ENCODE data around the gene MGMT. TPM values are rescaled to one million over a fixed set of nuclear protein-coding genes. Genes with fewer than 3 reads are reported as not detected.

MGMT gene
- total and polyA plus RNA-seq, 5 donors from 2014 or later, result 18.7 to 48.0 (median 35.2) TPM

DNA sequence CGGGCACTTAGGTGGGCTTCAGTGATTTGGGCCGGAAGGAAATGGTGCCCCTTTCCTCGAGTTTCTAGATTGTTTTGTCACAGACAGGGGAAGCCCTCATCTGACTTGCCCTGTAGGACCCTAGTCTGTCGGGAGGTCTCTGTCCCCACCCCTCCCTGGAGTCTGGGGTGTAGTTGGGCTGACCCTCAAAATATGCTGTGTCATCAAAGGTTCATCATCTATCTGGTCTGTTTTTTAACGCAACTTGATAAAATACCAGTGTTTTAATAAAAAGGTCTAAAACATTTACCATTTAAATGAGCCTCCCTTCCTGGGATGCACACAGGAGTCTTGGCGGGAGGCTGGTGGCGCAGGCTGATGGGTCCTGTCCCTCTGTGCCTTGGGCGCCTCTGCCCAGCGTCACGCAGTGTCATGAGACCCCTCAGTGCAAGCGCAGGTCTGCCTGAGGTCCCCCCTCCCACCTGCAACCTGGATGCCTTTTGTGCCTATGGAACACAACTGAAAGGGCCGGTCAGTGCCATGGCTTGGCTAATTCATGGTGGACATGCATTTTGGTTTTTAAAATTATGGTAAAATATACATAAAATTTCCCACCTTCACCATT, 146.4 kb downstream of the MGMT start:
- Histone ChIP-seq H3K4me1 (ENCODE audit: control insufficient read depth, insufficient read depth, low read length, poor library complexity, severe bottlenecking) (no peaks in the 10 kb centered on the region), H3K27ac (ENCODE audit: insufficient read depth, low read length, poor library complexity, severe bottlenecking) (no peak overlapping the region), H3K9me3 (ENCODE audit: control insufficient read depth in 2 of 2, low read length in 2 of 2) (no peaks in the 10 kb centered on the region), H3K27me3 (ENCODE audit: control insufficient read depth, insufficient read depth, low read length) (no peaks in the 10 kb centered on the region), H3K4me3 (ENCODE audit: low read depth, low read length) (no peak overlapping the region), H3K36me3 (ENCODE audit: control insufficient read depth, insufficient read depth, low read length) (peaks cover 3% of the 10 kb centered on the region)
- H3K4me3 Mint-ChIP-seq, result no peak overlapping the region
- H3K4me1 Mint-ChIP-seq, result peaks cover 0 to 15% (median 5%) of the 10 kb centered on the region in 4 donors
- no peaks in the 10 kb centered on the region for H3K27me3 Mint-ChIP-seq
- no peak for DNase-seq
- peaks cover 25% of the 10 kb centered on the region for H3K36me3 Mint-ChIP-seq
- H3K27ac Mint-ChIP-seq, result peak overlapping the region in 1 of 3 donors; percentile 32
- peaks cover 0 to 3% (median 0%) of the 10 kb centered on the region in 7 donors for H3K9me3 Mint-ChIP-seq
- no peak for ATAC-seq (ENCODE audit: low read depth in 2 of 2)

- no peaks in the 10 kb centered on the region for H3K27me3 ChIP-seq (ENCODE audit: control insufficient read depth, insufficient read depth, low read length)
- H3K27ac ChIP-seq (ENCODE audit: insufficient read depth, low read length, poor library complexity, severe bottlenecking), result no peak overlapping the region
- Mint-ChIP-seq H3K4me3 (no peak overlapping the region), H3K36me3 (peaks cover 24% of the 10 kb centered on the region), H3K9me3 (peaks cover 0 to 3% (median 0%) of the 10 kb centered on the region in 7 donors), H3K4me1 (peaks cover 0 to 15% (median 9%) of the 10 kb centered on the region in 4 donors), H3K27ac (no peak overlapping the region), H3K27me3 (no peaks in the 10 kb centered on the region)
- H3K4me1 ChIP-seq (ENCODE audit: control insufficient read depth, insufficient read depth, low read length, poor library complexity, severe bottlenecking), result no peaks in the 10 kb centered on the region
- ATAC-seq (ENCODE audit: low read depth in 2 of 2) (no peak), DNase-seq (no peak)
- H3K9me3 ChIP-seq (ENCODE audit: control insufficient read depth in 2 of 2, low read length in 2 of 2), result no peaks in the 10 kb centered on the region
- no peak overlapping the region for H3K4me3 ChIP-seq (ENCODE audit: low read depth, low read length)
- H3K36me3 ChIP-seq (ENCODE audit: control insufficient read depth, insufficient read depth, low read length), result peaks cover under 1% of the 10 kb centered on the region
These were observed 147.3 kb downstream of the MGMT start for GRCh38 chr10:129614341-129614740.

GRCh38 chr10:129615381-129615780, 148.3 kb downstream of the MGMT start:
- no peak for ATAC-seq (ENCODE audit: low read depth in 2 of 2)
- no peaks in the 10 kb centered on the region for H3K27me3 ChIP-seq (ENCODE audit: control insufficient read depth, insufficient read depth, low read length)

GRCh38 chr10:129615921-129616525, 149.0 kb downstream of the MGMT start:
- H3K36me3 Mint-ChIP-seq, result peaks cover 11% of the 10 kb centered on the region
- no peak overlapping the region for H3K27ac ChIP-seq (ENCODE audit: insufficient read depth, low read length, poor library complexity, severe bottlenecking)
- H3K9me3 Mint-ChIP-seq, result peaks cover 0 to 3% (median 0%) of the 10 kb centered on the region in 7 donors
- H3K27me3 Mint-ChIP-seq, result no peaks in the 10 kb centered on the region
- no peaks in the 10 kb centered on the region for H3K27me3 ChIP-seq (ENCODE audit: control insufficient read depth, insufficient read depth, low read length)
- no peak overlapping the region for H3K4me3 ChIP-seq (ENCODE audit: low read depth, low read length)
- no peaks in the 10 kb centered on the region for H3K4me1 ChIP-seq (ENCODE audit: control insufficient read depth, insufficient read depth, low read length, poor library complexity, severe bottlenecking)
- no peak for DNase-seq
- H3K9me3 ChIP-seq (ENCODE audit: control insufficient read depth in 2 of 2, low read length in 2 of 2), result no peaks in the 10 kb centered on the region
- ATAC-seq (ENCODE audit: low read depth in 2 of 2), result no peak
- no peak overlapping the region for H3K27ac Mint-ChIP-seq
- no peak overlapping the region for H3K4me3 Mint-ChIP-seq
- H3K36me3 ChIP-seq (ENCODE audit: control insufficient read depth, insufficient read depth, low read length), result no peaks in the 10 kb centered on the region
- peaks cover 0 to 17% (median 8%) of the 10 kb centered on the region in 4 donors for H3K4me1 Mint-ChIP-seq

More at GRCh38 chr10:129615381-129615780, 148.3 kb downstream of the MGMT start:
- Mint-ChIP-seq H3K9me3 (peaks cover 0 to 3% (median 0%) of the 10 kb centered on the region in 7 donors), H3K27ac (no peak overlapping the region), H3K27me3 (no peaks in the 10 kb centered on the region), H3K4me1 (peaks cover 0 to 13% (median 10%) of the 10 kb centered on the region in 4 donors), H3K36me3 (peaks cover 18% of the 10 kb centered on the region), H3K4me3 (no peak overlapping the region)
- Histone ChIP-seq H3K27ac (ENCODE audit: insufficient read depth, low read length, poor library complexity, severe bottlenecking) (no peak overlapping the region), H3K9me3 (ENCODE audit: control insufficient read depth in 2 of 2, low read length in 2 of 2) (no peaks in the 10 kb centered on the region), H3K4me1 (ENCODE audit: control insufficient read depth, insufficient read depth, low read length, poor library complexity, severe bottlenecking) (no peaks in the 10 kb centered on the region), H3K4me3 (ENCODE audit: low read depth, low read length) (no peak overlapping the region), H3K36me3 (ENCODE audit: control insufficient read depth, insufficient read depth, low read length) (no peaks in the 10 kb centered on the region)
- DNase-seq, result no peak

DNA sequence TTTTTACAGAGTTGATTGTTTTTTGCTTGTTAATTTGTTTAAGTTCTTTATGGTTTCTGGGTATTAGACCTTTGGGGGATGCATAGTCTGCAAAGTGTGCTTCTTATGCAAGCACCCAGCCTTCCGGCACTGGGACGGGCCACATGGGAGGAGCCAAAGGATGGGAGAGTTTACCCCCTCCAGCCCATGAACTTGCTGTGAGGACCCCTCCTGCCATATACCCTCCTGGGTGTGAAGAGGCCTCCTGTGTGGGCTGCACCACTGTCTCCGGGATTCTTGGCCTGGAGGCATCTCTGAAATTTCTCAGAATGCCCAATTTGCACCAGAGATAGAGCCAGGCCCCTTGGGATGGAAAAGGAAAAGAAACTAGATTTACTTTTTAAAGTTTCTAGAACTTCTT, 150.7 kb downstream of the MGMT start:
- H3K27ac Mint-ChIP-seq, result no peak overlapping the region
- Histone ChIP-seq H3K4me1 (ENCODE audit: control insufficient read depth, insufficient read depth, low read length, poor library complexity, severe bottlenecking) (no peaks in the 10 kb centered on the region), H3K4me3 (ENCODE audit: low read depth, low read length) (no peak overlapping the region), H3K27ac (ENCODE audit: insufficient read depth, low read length, poor library complexity, severe bottlenecking) (no peak overlapping the region), H3K9me3 (ENCODE audit: control insufficient read depth in 2 of 2, low read length in 2 of 2) (no peaks in the 10 kb centered on the region), H3K27me3 (ENCODE audit: control insufficient read depth, insufficient read depth, low read length) (no peaks in the 10 kb centered on the region), H3K36me3 (ENCODE audit: control insufficient read depth, insufficient read depth, low read length) (no peaks in the 10 kb centered on the region)
- H3K9me3 Mint-ChIP-seq, result peaks cover 0 to 3% (median 0%) of the 10 kb centered on the region in 7 donors
- ATAC-seq (ENCODE audit: low read depth in 2 of 2) (no peak), DNase-seq (no peak)
- H3K4me1 Mint-ChIP-seq, result peaks cover 7 to 25% (median 14%) of the 10 kb centered on the region in 4 donors
- H3K36me3 Mint-ChIP-seq, result peaks cover 10% of the 10 kb centered on the region
- H3K4me3 Mint-ChIP-seq, result no peak overlapping the region
- no peaks in the 10 kb centered on the region for H3K27me3 Mint-ChIP-seq

- no peak overlapping the region for H3K4me3 Mint-ChIP-seq
- no peaks in the 10 kb centered on the region for H3K9me3 Mint-ChIP-seq
- peaks cover 9% of the 10 kb centered on the region for H3K36me3 Mint-ChIP-seq
- DNase-seq, result no peak
- Histone ChIP-seq H3K4me1 (ENCODE audit: control insufficient read depth, insufficient read depth, low read length, poor library complexity, severe bottlenecking) (no peaks in the 10 kb centered on the region), H3K27me3 (ENCODE audit: control insufficient read depth, insufficient read depth, low read length) (no peaks in the 10 kb centered on the region), H3K36me3 (ENCODE audit: control insufficient read depth, insufficient read depth, low read length) (no peaks in the 10 kb centered on the region), H3K9me3 (ENCODE audit: control insufficient read depth in 2 of 2, low read length in 2 of 2) (no peaks in the 10 kb centered on the region), H3K4me3 (ENCODE audit: low read depth, low read length) (no peak overlapping the region), H3K27ac (ENCODE audit: insufficient read depth, low read length, poor library complexity, severe bottlenecking) (no peak overlapping the region)
- peaks cover 7 to 35% (median 15%) of the 10 kb centered on the region in 4 donors for H3K4me1 Mint-ChIP-seq
- no peak overlapping the region for H3K27ac Mint-ChIP-seq
- no peak for ATAC-seq (ENCODE audit: low read depth in 2 of 2)
- no peaks in the 10 kb centered on the region for H3K27me3 Mint-ChIP-seq
These were observed 154.0 kb downstream of the MGMT start for GRCh38 chr10:129621062-129621461.

DNA sequence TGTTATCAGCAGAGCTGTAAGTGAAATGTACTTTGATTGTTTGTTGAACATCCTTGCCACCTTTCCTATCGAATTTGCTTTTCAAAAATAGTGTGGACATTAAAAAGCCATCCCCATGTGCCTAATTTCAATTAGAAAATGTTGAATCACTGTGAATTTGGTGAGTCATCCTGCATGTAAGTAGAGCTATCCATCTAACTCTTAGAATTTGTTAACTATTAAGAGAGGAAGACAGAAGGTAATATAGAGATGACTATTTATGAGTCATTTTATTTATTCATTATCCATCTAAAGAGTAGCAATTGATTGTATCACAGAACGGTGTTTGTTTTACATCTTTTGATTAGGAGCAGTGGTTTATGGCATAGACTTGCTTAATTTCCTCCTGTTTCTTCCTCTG, 154.7 kb downstream of the MGMT start:
- Histone ChIP-seq H3K27me3 (ENCODE audit: control insufficient read depth, insufficient read depth, low read length) (no peaks in the 10 kb centered on the region), H3K4me3 (ENCODE audit: low read depth, low read length) (no peak overlapping the region), H3K9me3 (ENCODE audit: control insufficient read depth in 2 of 2, low read length in 2 of 2) (no peaks in the 10 kb centered on the region), H3K36me3 (ENCODE audit: control insufficient read depth, insufficient read depth, low read length) (no peaks in the 10 kb centered on the region), H3K4me1 (ENCODE audit: control insufficient read depth, insufficient read depth, low read length, poor library complexity, severe bottlenecking) (no peaks in the 10 kb centered on the region), H3K27ac (ENCODE audit: insufficient read depth, low read length, poor library complexity, severe bottlenecking) (no peak overlapping the region)
- Mint-ChIP-seq H3K9me3 (no peaks in the 10 kb centered on the region), H3K27me3 (no peaks in the 10 kb centered on the region), H3K4me3 (no peak overlapping the region), H3K4me1 (peaks cover 7 to 35% (median 15%) of the 10 kb centered on the region in 4 donors), H3K27ac (no peak overlapping the region), H3K36me3 (peaks cover 9% of the 10 kb centered on the region)
- no peak for DNase-seq
- ATAC-seq (ENCODE audit: low read depth in 2 of 2), result no peak

GRCh38 chr10:129622291-129622690, 155.2 kb downstream of the MGMT start:
- Histone ChIP-seq H3K36me3 (ENCODE audit: control insufficient read depth, insufficient read depth, low read length) (no peaks in the 10 kb centered on the region), H3K9me3 (ENCODE audit: control insufficient read depth in 2 of 2, low read length in 2 of 2) (no peaks in the 10 kb centered on the region), H3K4me1 (ENCODE audit: control insufficient read depth, insufficient read depth, low read length, poor library complexity, severe bottlenecking) (no peaks in the 10 kb centered on the region), H3K27ac (ENCODE audit: insufficient read depth, low read length, poor library complexity, severe bottlenecking) (no peak overlapping the region), H3K4me3 (ENCODE audit: low read depth, low read length) (no peak overlapping the region), H3K27me3 (ENCODE audit: control insufficient read depth, insufficient read depth, low read length) (no peaks in the 10 kb centered on the region)
- DNase-seq, result no peak
- ATAC-seq (ENCODE audit: low read depth in 2 of 2), result no peak
- no peaks in the 10 kb centered on the region for H3K9me3 Mint-ChIP-seq
- no peak overlapping the region for H3K27ac Mint-ChIP-seq
- peaks cover 7 to 35% (median 18%) of the 10 kb centered on the region in 4 donors for H3K4me1 Mint-ChIP-seq
- no peak overlapping the region for H3K4me3 Mint-ChIP-seq
- no peaks in the 10 kb centered on the region for H3K27me3 Mint-ChIP-seq
- H3K36me3 Mint-ChIP-seq, result peaks cover 8% of the 10 kb centered on the region
